ENCODE results near the gene NCBP2. TPM values are rescaled to one million over a fixed set of nuclear protein-coding genes. Genes with fewer than 3 reads are reported as not detected.
A peak's percentile ranks its signal among the peaks of the same experiment; 100 is the strongest.

NCBP2 gene
- total RNA-seq, 2 donors from 2014 or later = 21.6 to 22.8 TPM

DNA sequence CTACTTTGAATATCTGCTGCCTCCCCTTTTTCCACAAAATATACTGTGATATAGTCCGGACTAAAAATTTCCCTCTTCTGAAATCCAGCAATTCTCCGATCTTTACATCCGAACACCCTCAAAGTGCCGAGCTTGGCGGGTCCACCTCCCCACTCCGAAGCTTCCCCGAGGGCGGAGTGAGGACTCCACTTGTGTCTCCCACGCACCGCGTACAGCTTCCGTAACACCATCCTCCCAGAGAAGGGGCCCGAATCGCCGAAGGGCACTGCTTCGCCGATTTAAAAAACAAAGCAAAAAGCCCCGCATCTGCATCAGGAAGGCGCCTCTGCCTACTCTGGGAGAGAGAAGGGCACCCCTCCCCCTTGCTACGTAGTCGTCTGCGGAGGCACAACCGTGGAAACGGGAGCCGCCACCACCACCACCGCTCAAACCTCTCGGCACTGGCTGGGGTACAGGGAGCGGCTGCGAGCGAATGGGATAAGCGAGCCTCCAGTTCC is 551 bp downstream of the NCBP2 start:
- Histone ChIP-seq H3K27me3 (no peaks in the 10 kb centered on the region), H3K4me3 (peak overlapping the region; percentile 96 to 100), H3K27ac (peak overlapping the region; percentile 88 to 94), H3K36me3 (peaks cover 26% of the 10 kb centered on the region), H3K9me3 (no peaks in the 10 kb centered on the region), H3K4me1 (peaks cover 0 to 30% of the 10 kb centered on the region in 2 donors)
- TF ChIP-seq, protein P1, sequence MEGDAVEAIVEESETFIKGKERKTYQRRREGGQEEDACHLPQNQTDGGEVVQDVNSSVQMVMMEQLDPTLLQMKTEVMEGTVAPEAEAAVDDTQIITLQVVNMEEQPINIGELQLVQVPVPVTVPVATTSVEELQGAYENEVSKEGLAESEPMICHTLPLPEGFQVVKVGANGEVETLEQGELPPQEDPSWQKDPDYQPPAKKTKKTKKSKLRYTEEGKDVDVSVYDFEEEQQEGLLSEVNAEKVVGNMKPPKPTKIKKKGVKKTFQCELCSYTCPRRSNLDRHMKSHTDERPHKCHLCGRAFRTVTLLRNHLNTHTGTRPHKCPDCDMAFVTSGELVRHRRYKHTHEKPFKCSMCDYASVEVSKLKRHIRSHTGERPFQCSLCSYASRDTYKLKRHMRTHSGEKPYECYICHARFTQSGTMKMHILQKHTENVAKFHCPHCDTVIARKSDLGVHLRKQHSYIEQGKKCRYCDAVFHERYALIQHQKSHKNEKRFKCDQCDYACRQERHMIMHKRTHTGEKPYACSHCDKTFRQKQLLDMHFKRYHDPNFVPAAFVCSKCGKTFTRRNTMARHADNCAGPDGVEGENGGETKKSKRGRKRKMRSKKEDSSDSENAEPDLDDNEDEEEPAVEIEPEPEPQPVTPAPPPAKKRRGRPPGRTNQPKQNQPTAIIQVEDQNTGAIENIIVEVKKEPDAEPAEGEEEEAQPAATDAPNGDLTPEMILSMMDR (IDR thresholded peaks at IDR 0.05) = no peak
- no peak for DNase-seq (ENCODE audit: low spot score)

DNA sequence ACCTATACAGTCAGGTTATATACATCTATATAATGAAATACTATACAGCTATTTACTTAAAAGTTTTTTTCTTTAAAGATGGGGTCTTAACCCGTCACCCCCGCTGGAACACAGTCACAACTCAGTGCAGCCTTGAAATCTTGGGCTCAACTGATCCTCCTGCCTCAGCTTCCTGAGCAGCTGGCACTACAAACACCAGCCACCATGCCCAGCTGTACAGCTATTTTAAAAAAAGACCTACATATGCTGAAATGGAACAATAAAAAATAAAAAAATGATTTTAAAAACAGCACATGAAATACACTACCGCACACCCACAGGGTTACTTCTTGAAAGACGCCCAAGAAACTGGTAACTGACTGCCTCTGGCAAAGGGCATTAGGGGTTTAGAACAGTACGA is 3.8 kb downstream of the NCBP2 start:
- TF ChIP-seq, protein P1 (IDR thresholded peaks at IDR 0.05) = no peak
- Histone ChIP-seq H3K4me1 (peaks cover 0 to 22% of the 10 kb centered on the region in 2 donors), H3K4me3 (no peak overlapping the region), H3K9me3 (no peaks in the 10 kb centered on the region), H3K27ac (no peak overlapping the region), H3K27me3 (no peaks in the 10 kb centered on the region), H3K36me3 (peaks cover 56% of the 10 kb centered on the region)
- DNase-seq (ENCODE audit: low spot score) = no peak

DNA sequence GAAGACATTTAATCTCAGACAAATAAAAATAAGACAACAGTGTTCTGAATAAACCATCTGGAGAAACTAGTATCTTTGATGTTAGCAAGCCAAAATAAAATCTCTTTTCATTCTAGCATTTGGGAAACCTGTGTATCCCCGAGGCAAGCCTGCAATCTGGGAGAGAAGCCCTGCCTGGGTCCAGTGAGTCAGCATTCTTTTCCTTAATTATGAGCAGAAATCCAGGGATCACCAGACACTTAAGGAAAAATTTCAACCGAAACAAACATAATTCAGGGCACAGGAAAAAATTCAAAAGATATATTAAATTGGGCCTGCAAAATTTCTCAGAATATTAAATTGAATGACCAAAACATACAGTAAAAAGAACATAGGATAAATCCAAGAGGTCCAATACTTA is 4.2 kb downstream of the NCBP2 start:
- H3K4me3 ChIP-seq = no peak overlapping the region
- peaks cover 0 to 17% of the 10 kb centered on the region in 2 donors for H3K4me1 ChIP-seq
- H3K27ac ChIP-seq = no peak overlapping the region
- H3K36me3 ChIP-seq = peaks cover 61% of the 10 kb centered on the region
- no peaks in the 10 kb centered on the region for H3K9me3 ChIP-seq
- no peak for DNase-seq (ENCODE audit: low spot score)
- no peaks in the 10 kb centered on the region for H3K27me3 ChIP-seq
- TF ChIP-seq, protein P1 (IDR thresholded peaks at IDR 0.05) = no peak

DNA sequence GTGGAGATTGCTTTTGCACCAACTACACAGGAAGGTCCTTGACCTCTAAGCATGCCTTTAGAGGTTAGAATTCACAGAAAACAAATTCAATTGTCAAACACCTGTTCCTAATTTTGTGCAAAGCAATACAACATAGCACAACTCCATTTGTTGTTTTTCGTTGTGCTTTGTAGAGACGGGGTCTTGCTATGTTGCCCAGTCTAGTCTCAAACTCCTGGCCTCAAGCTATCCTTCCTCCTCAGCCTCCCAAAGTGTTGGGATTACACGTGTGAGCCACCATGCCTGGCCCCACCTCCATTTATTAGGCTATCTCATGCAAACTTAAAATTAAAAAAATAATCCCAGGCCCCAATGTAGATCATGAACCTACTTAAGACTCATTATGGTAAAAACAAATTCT is 6.0 kb downstream of the NCBP2 start:
- no peak overlapping the region for H3K27ac ChIP-seq
- TF ChIP-seq, protein P1 (IDR thresholded peaks at IDR 0.05) = no peak
- H3K9me3 ChIP-seq = no peaks in the 10 kb centered on the region
- no peak overlapping the region for H3K4me3 ChIP-seq
- H3K27me3 ChIP-seq = no peaks in the 10 kb centered on the region
- H3K36me3 ChIP-seq = peaks cover 77% of the 10 kb centered on the region
- no peak for DNase-seq (ENCODE audit: low spot score)
- H3K4me1 ChIP-seq = peaks cover 0 to 12% of the 10 kb centered on the region in 2 donors

DNA sequence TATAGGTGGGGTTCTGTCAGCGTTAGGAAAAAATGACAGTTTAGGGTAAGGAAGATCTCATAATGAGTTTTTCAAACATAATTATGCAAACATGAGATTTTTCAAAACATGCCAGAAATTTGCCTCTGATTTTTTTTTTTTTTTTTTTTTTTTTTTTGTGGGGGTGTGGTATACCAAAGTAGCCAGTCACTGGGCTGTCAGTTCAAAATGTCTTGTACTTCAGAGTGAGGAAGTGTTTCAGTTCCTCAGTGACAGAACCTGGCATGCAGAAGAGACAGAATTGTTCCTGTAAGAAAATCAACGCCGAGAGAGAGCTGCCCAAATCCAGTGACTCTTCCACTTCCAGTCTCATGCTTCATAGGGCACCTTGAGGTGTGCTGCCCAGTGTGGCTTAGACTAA is 9.7 kb downstream of the NCBP2 start:
- no peak overlapping the region for H3K4me3 ChIP-seq
- TF ChIP-seq, protein P1 (IDR thresholded peaks at IDR 0.05) = no peak
- DNase-seq (ENCODE audit: low spot score) = no peak
- H3K36me3 ChIP-seq = peaks cover 81% of the 10 kb centered on the region
- H3K9me3 ChIP-seq = no peaks in the 10 kb centered on the region
- H3K4me1 ChIP-seq = no peaks in the 10 kb centered on the region
- no peaks in the 10 kb centered on the region for H3K27me3 ChIP-seq
- no peak overlapping the region for H3K27ac ChIP-seq
